Stimulated activated CD8-positive, alpha-beta memory T cell treated with anti-CD3 and anti-CD28 coated beads, Interleukin-4, amount 100 ng/mL, for 48 hours (primary cell): ENCODE results near the gene ADGRD1.

Experiments used
- DNase-seq: peaks from one replicate; pipeline ENCODE4 v3.0.0-alpha.2; 2020

Gene ADGRD1

GRCh38 chr12:131093971-131094830, 140.5 kb downstream of the ADGRD1 start:
- DNase-seq = peak; percentile 19

GRCh38 chr12:131094831-131095805, 141.4 kb downstream of the ADGRD1 start:
- no peak for DNase-seq

- no peak for DNase-seq
Measured at GRCh38 chr12:131095826-131096680, 142.3 kb downstream of the ADGRD1 start.

GRCh38 chr12:131096681-131097181, 143.0 kb downstream of the ADGRD1 start:
- DNase-seq = no peak

GRCh38 chr12:131097202-131098177, 143.8 kb downstream of the ADGRD1 start:
- DNase-seq = no peak

- no peak for DNase-seq
Measured at GRCh38 chr12:131098178-131098981, 144.7 kb downstream of the ADGRD1 start.

- DNase-seq = no peak
Measured at GRCh38 chr12:131100031-131100674, 146.4 kb downstream of the ADGRD1 start.

- peak; percentile 11 for DNase-seq
Measured at GRCh38 chr12:131101006-131101405, 147.3 kb downstream of the ADGRD1 start.

- DNase-seq = no peak
Measured at GRCh38 chr12:131101703-131102492, 148.2 kb downstream of the ADGRD1 start.

GRCh38 chr12:131102493-131102931, 148.8 kb downstream of the ADGRD1 start:
- DNase-seq = peak; percentile 7

- DNase-seq = peak; percentile 10
Measured at GRCh38 chr12:131102991-131103668, 149.4 kb downstream of the ADGRD1 start.

- peak; percentile 2 for DNase-seq
Measured at GRCh38 chr12:131103669-131104462, 150.2 kb downstream of the ADGRD1 start.

- peak; percentile 95 for DNase-seq
Measured at GRCh38 chr12:131104463-131105350, 151.0 kb downstream of the ADGRD1 start.

GRCh38 chr12:131105351-131105735, 151.6 kb downstream of the ADGRD1 start:
- no peak for DNase-seq

- peak; percentile 77 for DNase-seq
Measured at GRCh38 chr12:131105736-131106348, 152.1 kb downstream of the ADGRD1 start.
